Esophagus squamous epithelium (tissue), 5 donors: ENCODE measurements around the gene PRR36. TPM values are rescaled to one million over a fixed set of nuclear protein-coding genes. Genes with fewer than 3 reads are reported as not detected.
A peak's percentile ranks its signal among the peaks of the same experiment; 100 is the strongest.

Experiments used
- DNase-seq: peaks from one replicate; lab custom pipeline; 2025; lab: John Stamatoyannopoulos, UW
- H3K27ac ChIP-seq, 4 donors: fragments of 200-600 bp; sonication (generic); one replicate each; pipeline ENCODE4 v1.5.1; 2016 to 2019; ENCODE audit warnings: mild to moderate bottlenecking in 1 of 4
- H3K27me3 ChIP-seq, 4 donors: fragments of 200-600 bp; sonication (generic); 1 replicate in 3 of 4; 2 replicates in 1 of 4; pipeline versions ENCODE4 v1.5.1 to v1.6.0; 2017 to 2021; ENCODE audit warnings: antibody characterized with exemption in 1 of 4
- H3K36me3 ChIP-seq, 3 donors: fragments of 200-600 bp; sonication (generic); one replicate each; pipeline ENCODE4 v1.5.1; 2016 to 2019
- H3K4me1 ChIP-seq, 3 donors: fragments of 200-600 bp; sonication (generic); one replicate each; pipeline ENCODE4 v1.5.1; 2017 to 2019
- H3K4me3 ChIP-seq, 4 donors: fragments of 200-600 bp; sonication (generic); 1 replicate in 3 of 4; 2 replicates in 1 of 4; pipeline ENCODE4 v1.5.1; 2016 to 2019; ENCODE audit warnings: mild to moderate bottlenecking in 2 of 4, moderate library complexity in 1 of 4
- H3K9me3 ChIP-seq, 3 donors: fragments of 200-600 bp; sonication (generic); one replicate each; pipeline ENCODE4 v1.5.1; 2016 to 2019
- CTCF ChIP-seq, 6 experiments: fragments of 450-650 bp in 4 of 6; fragments of 200-600 bp in 2 of 6; sonication (generic) in 2 of 6; IDR thresholded peaks; one replicate each; pipeline ENCODE4 v1.5.1; 2016 to 2019; ENCODE audit warnings: antibody characterized with exemption in 6 of 6, mild to moderate bottlenecking in 4 of 6, moderate library complexity in 4 of 6
- POLR2A ChIP-seq, 4 donors: fragments of 450-650 bp; IDR thresholded peaks; one replicate each; pipeline ENCODE4 v1.6.1; 2017; ENCODE audit warnings: antibody characterized with exemption in 4 of 4, mild to moderate bottlenecking in 4 of 4, moderate library complexity in 3 of 4
- WGBS, 2 donors: methylation state at CpG; one replicate each; pipeline ENCODE4 v1.1.5; 2018; 5-methylcytosine and 5-hydroxymethylcytosine counted together
- intact Hi-C: fragments of 100-400 bp; cut with DNase I; formaldehyde crosslinking; loops from one replicate; pipeline ENCODE4 v1.15.0; 2022
- total RNA-seq, 4 donors: library from RNA; depleted of rRNA; stranded (reverse); fragments of >200 nt; gene quantifications; one replicate each; pipeline ENCODE4 v1.1.0, GENCODE V29; 2016
- donor health status: DM: yes; HTN: yes; CAD: no.

Gene PRR36
- total RNA-seq, 4 donors from 2014 or later = 0.35 to 0.57 TPM; not detected in 2

GRCh38 chr19:7874897-7875273, 695 bp upstream of the PRR36 start:
- H3K4me3 ChIP-seq = peak overlapping the region in 1 of 4 donors; percentile 54
- no peaks in the 10 kb centered on the region for H3K9me3 ChIP-seq
- intact Hi-C loops = no loop called here
- no peak overlapping the region for H3K27ac ChIP-seq
- no peak for TF ChIP-seq POLR2A (IDR thresholded peaks at IDR 0.05)
- peaks cover 11 to 56% (median 21%) of the 10 kb centered on the region in 4 donors for H3K27me3 ChIP-seq
- 24 to 57% methylated on average over 8 to 11 of the region's 12 CpGs for WGBS, 2 donors
- peaks cover 19 to 51% (median 25%) of the 10 kb centered on the region in 3 donors for H3K4me1 ChIP-seq
- no peak for DNase-seq
- H3K36me3 ChIP-seq = no peaks in the 10 kb centered on the region

GRCh38 chr19:7873304-7874075, 700 bp downstream of the PRR36 start:
- intact Hi-C loops = no loop called here
- peak overlapping the region in 2 of 4 donors; percentile 26 to 54 for H3K4me3 ChIP-seq
- H3K4me1 ChIP-seq = peaks cover 25 to 65% (median 39%) of the 10 kb centered on the region in 3 donors
- H3K36me3 ChIP-seq = no peaks in the 10 kb centered on the region
- peaks cover 11 to 58% (median 21%) of the 10 kb centered on the region in 4 donors for H3K27me3 ChIP-seq
- no peak for DNase-seq
- no peaks in the 10 kb centered on the region for H3K9me3 ChIP-seq
- no peak overlapping the region for H3K27ac ChIP-seq
- TF ChIP-seq POLR2A (IDR thresholded peaks at IDR 0.05) (no peak), CTCF (IDR thresholded peaks at IDR 0.05) (no peak)
- WGBS, 2 donors = 17 to 38% methylated on average over 5 to 25 of the region's 53 CpGs

- Histone ChIP-seq H3K27me3 (peaks cover 11 to 67% (median 21%) of the 10 kb centered on the region in 4 donors), H3K4me3 (peak overlapping the region in 2 of 4 donors; percentile 27 to 44), H3K9me3 (no peaks in the 10 kb centered on the region), H3K36me3 (no peaks in the 10 kb centered on the region), H3K4me1 (peaks cover 28 to 73% (median 41%) of the 10 kb centered on the region in 3 donors), H3K27ac (no peak overlapping the region)
- DNase-seq = no peak
- intact Hi-C loops = no loop called here
- 32 to 69% methylated on average over 8 to 19 of the region's 47 CpGs for WGBS, 2 donors
- TF ChIP-seq CTCF (IDR thresholded peaks at IDR 0.05) (no peak), POLR2A (IDR thresholded peaks at IDR 0.05) (no peak)
Observed at GRCh38 chr19:7872306-7873204, 1.6 kb downstream of the PRR36 start.

GRCh38 chr19:7871437-7872305, 2.5 kb downstream of the PRR36 start:
- no peak for TF ChIP-seq POLR2A (IDR thresholded peaks at IDR 0.05)
- no peak for TF ChIP-seq CTCF (IDR thresholded peaks at IDR 0.05)
- no peak for DNase-seq
- Histone ChIP-seq H3K4me1 (peaks cover 28 to 76% (median 41%) of the 10 kb centered on the region in 3 donors), H3K9me3 (no peaks in the 10 kb centered on the region), H3K4me3 (peak overlapping the region in 3 of 4 donors; percentile 15 to 44 (median 27)), H3K27me3 (peaks cover 11 to 70% (median 21%) of the 10 kb centered on the region in 4 donors), H3K36me3 (no peaks in the 10 kb centered on the region), H3K27ac (peak overlapping the region in 3 of 4 donors; percentile 18 to 58 (median 23))
- intact Hi-C loops = no loop called here
- 7% methylated on average over 33 of the region's 33 CpGs for WGBS, 2 donors
